Measurements from ENCODE around the gene RNASEH2C. TPM values are rescaled to one million over a fixed set of nuclear protein-coding genes. Genes with fewer than 3 reads are reported as not detected.
"Not testable (repeated sequence)": the region's sequence is repeated elsewhere in the genome, so short reads cannot be mapped to it uniquely, and the experiment has no call there.

RNASEH2C gene
- polyA plus RNA-seq, 1 of the 3 experiments (the other 2 are of a cell fraction) = 43.9 TPM

DNA sequence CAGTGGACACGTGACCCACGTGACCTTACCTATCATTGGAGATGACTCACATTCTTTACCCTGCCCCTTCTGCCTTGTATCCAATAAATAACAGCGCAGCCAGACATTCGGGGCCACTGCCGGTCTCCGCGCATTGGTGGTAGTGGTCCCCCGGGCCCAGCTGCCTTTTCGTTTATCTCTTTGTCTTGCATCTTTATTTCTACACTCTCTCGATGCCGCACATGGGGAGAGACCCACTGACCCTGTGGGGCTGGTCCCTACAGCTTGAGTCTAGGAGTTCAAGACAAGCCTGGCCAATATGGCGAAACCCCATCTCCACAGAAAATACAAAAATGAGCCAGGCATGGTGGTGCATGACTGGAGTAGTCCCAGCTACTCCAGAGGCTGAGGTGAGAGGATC, 13.6 kb downstream of the RNASEH2C start:
- H3K9ac ChIP-seq; POLR2A ChIA-PET; H2AFZ ChIP-seq (ENCODE audit: low read depth); H3F3A ChIP-seq (replicated peaks; ENCODE audit: insufficient read depth); H3K4me1 ChIP-seq (ENCODE audit: control insufficient read depth in 1 of 2, insufficient read depth in 2 of 2, low read depth in 1 of 2, low read length in 1 of 2); H3K9me2 ChIP-seq; H3K9me3 ChIP-seq; H3K4me3 ChIP-seq (ENCODE audit: low read depth in 2 of 2, low read length in 1 of 2); H3K4me2 ChIP-seq; H3K27me3 ChIP-seq (ENCODE audit: insufficient read depth); H3K27ac ChIP-seq (ENCODE audit: low read depth in 2 of 2, low read length in 1 of 2); DNase-seq; H3K36me3 ChIP-seq (replicated peaks in 1 of 2; ENCODE audit: control insufficient read depth in 1 of 2, insufficient read depth in 2 of 2, low read length in 1 of 2); H4K20me1 ChIP-seq (ENCODE audit: insufficient read depth); H3K79me2 ChIP-seq (ENCODE audit: insufficient read depth): not testable (repeated sequence)
- 76% methylated on average over 12 of the region's 12 CpGs for WGBS (ENCODE audit: low lambda C conversion rate)
- CTCF ChIA-PET = interaction anchor here (0.6 to 5.7 kb wide), 9 partner anchors 11 to 315 kb away, joined by 3 to 30 read pairs (median 4); partner anchors contain the start of gene FIBP

DNA sequence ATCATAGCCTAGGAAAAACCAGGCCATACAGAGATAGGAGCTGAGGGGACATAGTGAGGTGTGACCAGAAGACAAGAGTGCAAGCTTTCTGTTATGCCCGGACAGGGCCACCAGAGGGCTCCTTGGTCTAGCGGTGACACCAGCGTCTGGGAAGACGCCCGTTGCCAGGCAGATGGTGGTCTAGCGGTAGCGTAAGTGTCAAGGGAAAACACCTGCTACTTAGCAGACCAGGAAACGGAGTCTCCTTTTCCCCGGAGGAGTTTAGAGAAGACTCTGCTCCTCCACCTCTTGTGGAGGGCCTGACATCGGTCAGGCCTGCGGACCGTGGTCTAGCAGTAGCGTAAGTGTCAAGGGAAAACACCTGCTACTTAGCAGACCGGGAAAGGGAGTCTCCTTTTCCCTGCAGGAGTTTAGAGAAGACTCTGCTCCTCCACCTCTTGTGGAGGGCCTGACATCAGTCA, 14.3 kb downstream of the RNASEH2C start:
- not testable (repeated sequence) for H3F3A ChIP-seq (replicated peaks; ENCODE audit: insufficient read depth)
- CTCF ChIA-PET = interaction anchor here (0.6 to 5.7 kb wide), 23 partner anchors 11 to 339 kb away, joined by 3 to 30 read pairs (median 4); partner anchors contain the start of gene RELA

GRCh38 chr11:65703846-65704245, 16.8 kb downstream of the RNASEH2C start:
- Histone ChIP-seq H3K9me2 (no peaks in the 10 kb centered on the region), H3K4me3 (ENCODE audit: low read depth in 2 of 2, low read length in 1 of 2) (no peak overlapping the region), H3K27ac (ENCODE audit: low read depth in 2 of 2, low read length in 1 of 2) (no peak overlapping the region), H3K9me3 (no peaks in the 10 kb centered on the region), H3K9ac (no peak overlapping the region), H3K36me3 (replicated peaks in 1 of 2; ENCODE audit: control insufficient read depth in 1 of 2, insufficient read depth in 2 of 2, low read length in 1 of 2) (no peaks in the 10 kb centered on the region), H3K4me1 (ENCODE audit: control insufficient read depth in 1 of 2, insufficient read depth in 2 of 2, low read depth in 1 of 2, low read length in 1 of 2) (no peaks in the 10 kb centered on the region; a peak in 1 of 4 replicates), H4K20me1 (ENCODE audit: insufficient read depth) (no peaks in the 10 kb centered on the region), H3K79me2 (ENCODE audit: insufficient read depth) (no peaks in the 10 kb centered on the region), H3K27me3 (ENCODE audit: insufficient read depth) (peaks cover 25% of the 10 kb centered on the region; the same call in 1 of the 2 replicates), H3K4me2 (no peak overlapping the region), H2AFZ (ENCODE audit: low read depth) (no peak overlapping the region), H3F3A (replicated peaks; ENCODE audit: insufficient read depth) (no peaks in the 10 kb centered on the region)
- WGBS (ENCODE audit: low lambda C conversion rate) = 33% methylated on average over 4 of the region's 4 CpGs
- TF ChIP-seq RFX5 (IDR thresholded peaks at IDR 0.05; ENCODE audit: low read length) (no peak), MEF2A (IDR thresholded peaks at IDR 0.05; ENCODE audit: borderline replicate concordance, low read depth) (no peak), GATA2 (CRISPR knock-in tag; IDR thresholded peaks at IDR 0.05) (no peak), REST (IDR thresholded peaks at IDR 0.05; ENCODE audit: low read depth, low read length) (no peak), RAD21 (IDR thresholded peaks at IDR 0.05; ENCODE audit: low read length) (no peak), FOSL2 (IDR thresholded peaks at IDR 0.05; ENCODE audit: borderline replicate concordance, low read depth) (no peak), RXRA (IDR thresholded peaks at IDR 0.05; ENCODE audit: borderline replicate concordance, low read depth) (no peak)
- POLR2A ChIA-PET = no interaction called here
- CTCF ChIA-PET = interaction anchor here (0.6 to 5.7 kb wide), 8 partner anchors 8 to 316 kb away, joined by 3 to 30 read pairs (median 8); partner anchors contain the start of genes BANF1, KAT5 and RELA
- DNase-seq = no peak

More for the DNA sequence above, 14.3 kb downstream of the RNASEH2C start:
- H3K4me1 ChIP-seq (ENCODE audit: control insufficient read depth in 1 of 2, insufficient read depth in 2 of 2, low read depth in 1 of 2, low read length in 1 of 2); H2AFZ ChIP-seq (ENCODE audit: low read depth); H3K4me3 ChIP-seq (ENCODE audit: low read depth in 2 of 2, low read length in 1 of 2); H3K27ac ChIP-seq (ENCODE audit: low read depth in 2 of 2, low read length in 1 of 2); POLR2A ChIA-PET; H3K4me2 ChIP-seq; DNase-seq; H3K9me2 ChIP-seq; H3K9ac ChIP-seq; H3K79me2 ChIP-seq (ENCODE audit: insufficient read depth); H3K36me3 ChIP-seq (replicated peaks in 1 of 2; ENCODE audit: control insufficient read depth in 1 of 2, insufficient read depth in 2 of 2, low read length in 1 of 2); H3K9me3 ChIP-seq; H3K27me3 ChIP-seq (ENCODE audit: insufficient read depth); H4K20me1 ChIP-seq (ENCODE audit: insufficient read depth): not testable (repeated sequence)
- WGBS (ENCODE audit: low lambda C conversion rate) = 25% methylated on average over 14 of the region's 14 CpGs
- TF ChIP-seq SMC3 (IDR thresholded peaks at IDR 0.05; ENCODE audit: low read depth, low read length) = peak; percentile 33
- peak; percentile 78 for TF ChIP-seq RFX5 (IDR thresholded peaks at IDR 0.05; ENCODE audit: low read length)
- peak; percentile 48 for TF ChIP-seq RAD21 (IDR thresholded peaks at IDR 0.05; ENCODE audit: low read length)
- TF ChIP-seq, protein P1, sequence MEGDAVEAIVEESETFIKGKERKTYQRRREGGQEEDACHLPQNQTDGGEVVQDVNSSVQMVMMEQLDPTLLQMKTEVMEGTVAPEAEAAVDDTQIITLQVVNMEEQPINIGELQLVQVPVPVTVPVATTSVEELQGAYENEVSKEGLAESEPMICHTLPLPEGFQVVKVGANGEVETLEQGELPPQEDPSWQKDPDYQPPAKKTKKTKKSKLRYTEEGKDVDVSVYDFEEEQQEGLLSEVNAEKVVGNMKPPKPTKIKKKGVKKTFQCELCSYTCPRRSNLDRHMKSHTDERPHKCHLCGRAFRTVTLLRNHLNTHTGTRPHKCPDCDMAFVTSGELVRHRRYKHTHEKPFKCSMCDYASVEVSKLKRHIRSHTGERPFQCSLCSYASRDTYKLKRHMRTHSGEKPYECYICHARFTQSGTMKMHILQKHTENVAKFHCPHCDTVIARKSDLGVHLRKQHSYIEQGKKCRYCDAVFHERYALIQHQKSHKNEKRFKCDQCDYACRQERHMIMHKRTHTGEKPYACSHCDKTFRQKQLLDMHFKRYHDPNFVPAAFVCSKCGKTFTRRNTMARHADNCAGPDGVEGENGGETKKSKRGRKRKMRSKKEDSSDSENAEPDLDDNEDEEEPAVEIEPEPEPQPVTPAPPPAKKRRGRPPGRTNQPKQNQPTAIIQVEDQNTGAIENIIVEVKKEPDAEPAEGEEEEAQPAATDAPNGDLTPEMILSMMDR (IDR thresholded peaks at IDR 0.05) = peak; percentile 65
